ENCODE data around the gene EPN2.

Gene EPN2

DNA sequence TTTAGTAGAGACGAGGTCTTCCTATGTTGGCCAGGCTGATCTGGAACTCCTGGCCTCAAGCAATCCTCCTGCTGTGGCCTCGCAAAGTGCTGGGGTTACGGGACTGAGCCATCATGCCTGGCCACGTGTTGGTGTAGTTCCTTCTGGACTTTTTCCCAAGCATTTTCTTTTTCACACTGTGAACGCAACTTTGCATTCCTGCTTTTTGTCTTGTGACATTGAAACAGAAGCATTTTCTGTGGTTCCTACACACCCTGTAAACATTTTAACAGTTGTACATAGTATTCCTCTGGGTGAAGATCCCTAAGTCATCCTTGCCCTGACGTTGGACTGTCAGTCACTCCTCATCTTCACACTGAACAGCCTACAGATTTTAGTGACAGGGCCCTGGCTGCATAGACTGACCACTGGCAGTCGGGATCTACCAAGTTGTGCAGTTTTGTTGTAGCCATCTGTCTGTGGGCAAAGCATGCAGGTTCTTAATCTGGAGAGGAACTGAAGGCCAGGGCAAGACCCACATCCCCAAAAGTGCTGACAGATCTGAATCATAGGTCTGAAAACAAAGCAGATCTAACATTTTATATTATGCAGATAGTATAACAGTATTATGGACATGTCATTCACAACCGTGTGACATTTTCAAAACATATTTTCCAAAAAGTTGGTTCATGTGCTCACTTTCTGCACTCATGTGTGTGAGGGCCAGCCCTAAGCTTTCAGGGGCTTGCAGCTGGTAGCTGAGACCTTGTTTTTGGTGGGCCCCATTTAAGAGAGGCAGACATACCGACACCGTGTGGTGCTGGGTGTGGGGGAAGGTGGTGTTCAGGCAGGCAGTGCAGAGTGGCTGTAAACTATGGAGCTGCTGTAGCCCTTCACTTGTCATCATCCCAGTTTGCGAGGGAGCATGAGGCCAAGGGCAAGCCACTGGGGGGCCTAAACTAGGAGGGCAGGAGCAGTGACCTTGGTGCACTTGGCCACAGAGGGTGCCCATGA, 59.9 kb downstream of the EPN2 start:
- DNase-seq: no peak

DNA sequence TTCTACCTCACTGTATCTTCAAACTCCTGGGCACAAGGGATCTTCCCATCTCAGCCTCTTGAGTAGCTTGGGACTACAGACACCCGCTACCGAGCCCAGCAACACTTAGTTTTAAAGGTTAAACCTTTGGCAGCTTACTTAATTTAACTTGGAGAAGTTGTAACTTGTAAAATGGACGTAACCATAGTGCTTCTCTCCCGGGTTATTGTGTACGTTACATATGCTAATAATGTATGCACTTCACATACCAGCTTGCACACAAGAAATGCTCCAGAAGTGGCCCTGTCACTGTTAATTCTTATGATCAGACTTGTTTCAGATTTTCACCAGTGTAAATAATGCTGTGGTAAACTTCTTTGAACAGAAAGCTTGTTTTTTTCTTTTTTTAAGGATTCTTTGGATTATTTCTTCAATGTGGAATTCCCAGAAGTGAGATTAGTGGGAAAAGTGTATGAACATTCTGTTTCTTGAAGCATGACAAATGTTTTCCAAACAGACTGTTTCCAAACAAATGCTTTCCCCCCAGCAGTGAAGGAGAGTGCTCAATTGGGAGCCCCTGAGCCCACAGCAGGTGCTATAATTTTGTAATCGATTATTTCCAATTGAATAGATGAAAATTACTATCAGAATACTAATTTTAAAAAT, 61.5 kb downstream of the EPN2 start:
- DNase-seq: no peak

DNA sequence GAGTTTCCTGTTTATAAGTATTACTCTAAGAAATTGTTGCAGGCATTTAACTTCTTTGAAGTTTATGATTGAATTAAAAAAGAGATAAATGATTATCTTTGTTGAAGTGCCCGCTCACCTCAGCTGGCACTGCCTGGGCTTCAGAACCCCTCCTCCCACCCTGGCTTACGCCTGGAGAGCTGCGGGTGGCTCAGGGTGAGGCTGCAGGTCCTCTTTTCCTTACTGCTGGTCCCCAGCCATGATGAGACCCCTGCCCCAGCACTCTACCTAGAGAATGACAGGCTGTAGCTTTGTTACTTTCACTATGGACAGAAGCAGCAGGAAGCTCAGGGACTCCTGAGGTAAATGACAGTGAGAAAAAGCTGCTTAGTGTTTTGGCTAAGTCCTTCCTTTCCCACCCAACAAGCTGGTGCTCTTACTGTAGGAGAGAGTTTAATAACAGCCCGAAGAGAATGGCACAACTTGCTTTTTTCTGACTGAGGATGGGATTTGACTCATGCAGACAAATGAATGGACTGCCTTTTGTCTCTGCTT, 62.1 kb downstream of the EPN2 start:
- DNase-seq: no peak

DNA sequence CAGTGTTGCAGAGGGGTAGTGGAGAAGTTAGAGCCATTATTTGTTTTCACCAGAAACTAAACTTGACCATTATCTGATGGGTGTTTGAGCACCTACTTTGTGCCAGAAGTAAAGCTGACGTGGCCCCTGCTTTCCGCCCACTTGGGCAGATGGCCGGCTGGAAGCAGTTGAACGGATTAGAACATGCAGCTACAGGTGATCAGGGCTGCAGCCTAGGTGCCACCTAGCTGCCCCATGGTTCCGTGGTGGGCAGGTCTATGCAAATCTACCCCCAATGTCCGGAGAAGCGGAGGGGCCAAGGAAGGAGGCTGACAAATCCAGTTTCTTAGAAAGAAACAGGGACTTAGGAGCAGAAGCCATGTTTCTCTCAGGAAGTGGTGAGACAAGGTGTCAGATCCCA, 62.7 kb downstream of the EPN2 start:
- no peak for DNase-seq

DNA sequence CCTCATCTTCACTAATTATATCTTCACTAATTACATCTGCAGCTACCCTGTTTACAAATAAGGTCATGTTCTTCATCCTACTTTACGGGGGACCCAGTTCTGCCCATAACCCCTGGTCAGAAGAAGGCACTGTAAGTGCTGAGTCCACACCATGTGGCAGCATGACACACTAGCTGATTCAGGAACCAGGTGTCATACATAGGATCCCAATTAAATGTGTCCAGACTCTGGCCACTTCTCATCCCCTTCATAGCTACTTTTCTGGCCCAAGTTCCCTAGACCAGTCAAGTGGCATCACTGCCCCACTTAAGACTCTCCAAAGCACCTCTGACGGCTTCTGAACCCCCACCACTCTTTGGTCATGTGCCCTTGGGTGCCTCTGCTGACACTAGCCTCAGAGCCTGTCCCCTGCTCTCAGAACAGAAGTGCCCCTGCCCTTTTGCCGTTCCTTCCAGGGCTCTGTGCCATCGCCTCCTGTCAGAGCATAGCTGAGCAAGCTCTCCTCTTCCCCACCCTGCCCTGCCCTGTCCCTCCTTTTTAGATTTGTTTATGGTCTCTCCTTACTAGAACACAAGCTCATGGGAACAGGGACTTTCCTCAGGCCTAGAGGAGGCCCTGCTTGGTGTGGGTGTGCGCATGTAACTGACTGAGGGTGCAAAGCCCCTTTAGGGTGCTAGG, 64.2 kb downstream of the EPN2 start:
- DNase-seq: no peak

DNA sequence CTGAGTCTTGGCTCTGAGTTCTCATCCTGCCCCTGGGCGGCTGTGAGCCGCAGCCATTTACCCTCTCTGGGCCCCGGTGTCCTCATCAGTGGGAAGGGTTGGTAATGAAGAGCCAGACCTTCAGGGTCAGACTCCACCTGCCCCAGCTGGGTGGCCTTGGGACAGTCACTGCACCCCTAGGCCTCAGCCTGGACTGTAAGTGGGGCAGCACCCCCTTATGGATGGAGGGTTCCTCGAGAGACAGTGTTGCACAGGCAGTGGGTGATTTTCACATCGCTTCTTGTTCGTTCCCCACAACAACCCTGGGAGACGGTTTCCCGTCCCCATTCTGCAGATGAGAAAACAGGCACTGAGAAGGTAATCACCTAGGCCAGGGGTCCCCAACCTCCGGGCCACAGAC, 64.8 kb downstream of the EPN2 start:
- no peak for DNase-seq

DNA sequence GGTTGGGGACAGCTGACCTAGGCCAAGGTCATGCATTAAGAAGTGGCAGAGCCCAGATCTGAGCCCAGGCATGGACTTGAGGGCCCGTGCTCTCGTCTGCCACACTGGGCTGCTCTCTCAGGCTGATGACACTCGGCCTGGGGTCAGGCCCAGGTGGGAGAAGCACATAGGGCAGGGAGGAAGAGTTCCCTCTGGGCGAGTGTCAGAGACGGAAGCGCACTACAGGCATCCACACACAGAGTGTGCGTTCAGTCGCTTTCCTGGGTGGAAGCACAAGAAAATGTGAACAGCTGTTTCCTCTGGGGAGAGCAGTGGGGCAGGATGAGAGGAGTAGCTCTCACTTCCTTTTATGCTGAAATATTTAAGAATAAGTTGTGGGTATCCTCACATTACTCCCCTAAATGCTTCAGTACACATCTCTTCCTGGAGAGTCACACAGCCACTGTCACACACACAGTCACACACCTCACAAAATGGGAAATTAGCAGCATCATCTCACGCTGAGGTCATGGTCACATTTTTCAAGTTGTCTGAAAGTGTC, 65.7 kb downstream of the EPN2 start:
- no peak for DNase-seq

DNA sequence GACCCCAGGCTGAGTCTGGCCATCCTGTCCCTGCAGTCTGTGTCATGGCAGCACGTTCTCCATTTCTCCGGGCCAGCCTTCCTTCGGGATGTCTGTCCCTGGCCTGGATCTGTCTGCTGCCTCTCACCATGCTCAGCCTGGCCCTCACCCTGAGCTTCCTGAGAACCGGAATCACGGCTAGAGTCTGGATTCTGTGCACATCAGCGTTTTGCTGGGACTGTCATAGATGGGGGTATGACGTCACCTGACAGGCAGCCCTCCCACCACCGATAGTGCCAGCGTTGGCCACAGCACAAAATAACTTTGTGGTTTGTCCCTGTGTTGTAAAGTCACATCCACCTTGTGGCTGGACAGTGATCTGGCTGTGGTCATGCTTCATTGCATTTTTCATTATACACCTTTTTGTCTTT, 66.2 kb downstream of the EPN2 start:
- no peak for DNase-seq

DNA sequence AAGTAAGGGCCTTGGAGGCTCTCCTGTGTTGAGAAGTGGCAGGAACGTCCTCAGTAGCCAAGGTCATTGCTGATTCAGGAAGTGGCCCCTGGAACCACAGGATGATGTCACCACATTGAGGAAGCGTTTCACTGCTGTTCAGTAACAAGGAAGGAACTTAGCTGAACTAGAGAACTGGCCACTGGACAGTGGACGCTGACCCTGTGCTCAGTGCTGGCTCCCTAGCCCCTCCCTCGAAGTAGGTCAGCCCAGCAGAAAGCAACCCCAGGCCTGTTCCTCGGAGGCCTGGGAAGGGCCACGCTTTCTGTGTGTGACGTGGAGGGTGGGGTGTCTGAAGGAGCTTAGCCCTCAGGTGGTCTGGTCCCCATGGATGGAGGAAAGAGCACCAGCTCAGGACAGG, 67.0 kb downstream of the EPN2 start:
- DNase-seq: peak; percentile 73

DNA sequence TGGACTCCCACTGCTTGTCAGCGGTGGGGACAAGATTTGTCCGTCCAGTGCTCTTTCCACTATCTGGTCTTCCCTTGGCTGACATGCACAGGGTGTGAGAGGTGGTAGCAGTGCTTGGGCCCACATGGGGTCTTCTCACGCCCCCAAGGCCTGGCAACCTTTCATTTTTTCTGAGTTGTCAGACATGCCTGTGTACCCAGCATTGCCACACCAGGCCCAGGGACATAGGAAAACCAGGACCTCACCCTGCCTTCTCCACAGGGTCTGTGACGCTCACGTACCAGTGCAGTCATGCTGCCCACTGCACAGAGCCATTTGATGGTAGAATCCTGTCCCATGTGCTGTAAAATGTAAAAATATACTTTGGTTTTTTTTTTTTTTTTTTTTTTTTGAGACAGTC, 67.6 kb downstream of the EPN2 start:
- no peak for DNase-seq

DNA sequence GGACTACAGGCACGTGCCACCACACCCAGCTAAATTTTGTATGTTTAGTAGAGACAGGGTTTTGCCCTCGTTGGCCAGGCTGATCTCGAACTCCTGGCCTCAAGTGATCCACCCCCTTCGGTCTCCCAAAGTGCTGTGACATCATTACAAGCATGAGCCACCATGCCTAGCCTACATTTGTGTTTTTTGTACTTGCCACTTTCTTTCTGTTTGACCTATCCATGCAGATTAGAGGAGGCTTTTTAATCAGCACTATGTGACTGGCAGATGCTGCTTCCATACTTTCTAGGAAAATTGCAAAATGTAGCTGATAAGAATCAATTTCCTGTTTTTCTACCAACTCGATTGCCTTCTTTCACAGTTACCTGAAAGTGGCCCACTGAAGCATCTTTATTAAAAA, 68.1 kb downstream of the EPN2 start:
- peak; percentile 52 for DNase-seq

DNA sequence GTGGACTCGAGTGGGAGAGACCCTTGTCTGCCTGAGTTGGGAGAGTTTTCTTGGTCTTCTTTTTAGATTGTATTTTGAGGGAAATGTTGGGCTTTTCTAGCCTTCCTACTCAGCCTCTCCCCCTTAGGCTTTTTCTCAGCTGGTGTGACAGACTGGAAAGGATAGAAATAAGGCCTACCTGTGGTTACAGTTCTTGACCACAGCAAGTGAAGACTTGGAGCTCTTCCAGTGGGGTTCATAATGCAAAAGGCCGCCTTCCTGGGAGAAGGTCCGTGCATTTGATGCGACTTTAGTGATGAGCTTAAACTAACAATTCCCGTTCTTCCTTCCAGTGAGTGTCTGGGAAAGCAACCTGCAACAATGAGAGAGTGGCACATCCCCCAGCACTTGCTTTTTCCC, 68.6 kb downstream of the EPN2 start:
- DNase-seq: no peak

DNA sequence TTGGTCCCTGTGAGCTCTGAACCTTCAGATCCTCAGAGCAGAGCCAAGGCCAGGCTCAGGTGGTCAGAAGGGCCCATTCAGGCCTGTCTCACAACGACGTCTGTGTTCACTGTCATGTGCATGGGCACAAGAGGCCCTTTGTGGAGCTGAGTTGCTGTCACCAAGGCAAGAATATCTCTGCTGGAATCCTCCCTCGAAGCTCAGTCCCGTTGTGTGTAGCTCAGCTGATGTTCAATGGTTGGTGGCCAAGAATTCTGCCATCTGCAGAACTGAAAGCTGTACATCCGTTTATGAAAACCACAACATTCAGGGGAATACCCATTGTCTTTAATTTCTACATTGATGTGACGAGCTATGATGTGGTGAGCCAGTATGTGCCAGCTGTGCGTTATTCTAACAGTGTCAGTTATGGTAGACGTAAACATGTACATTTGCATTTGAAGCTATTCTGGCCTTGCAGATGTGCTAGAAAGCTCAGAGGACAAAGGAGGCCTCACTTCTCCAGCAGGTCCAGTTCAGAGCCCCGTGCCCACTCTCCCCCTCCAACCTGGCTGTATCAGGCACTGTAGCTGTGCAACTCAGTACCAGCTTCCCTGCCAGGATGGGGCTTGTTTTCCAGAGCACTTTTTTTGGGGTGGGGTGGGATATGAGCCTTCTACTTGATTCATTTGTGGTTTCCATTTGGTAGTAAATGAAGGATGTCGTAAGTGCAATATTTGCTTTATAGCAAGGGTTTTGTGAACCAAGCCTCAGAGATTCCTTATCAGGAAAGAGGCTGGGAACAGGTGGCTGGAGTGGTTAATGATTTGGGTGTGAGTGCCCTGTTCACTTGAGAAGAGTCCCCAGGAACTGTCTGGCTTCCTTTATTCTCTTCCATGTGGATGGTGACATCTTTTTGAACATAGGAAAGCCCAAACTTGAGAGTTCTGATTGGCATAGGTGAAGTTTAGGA, 69.3 kb downstream of the EPN2 start:
- peak; percentile 46 for DNase-seq

DNA sequence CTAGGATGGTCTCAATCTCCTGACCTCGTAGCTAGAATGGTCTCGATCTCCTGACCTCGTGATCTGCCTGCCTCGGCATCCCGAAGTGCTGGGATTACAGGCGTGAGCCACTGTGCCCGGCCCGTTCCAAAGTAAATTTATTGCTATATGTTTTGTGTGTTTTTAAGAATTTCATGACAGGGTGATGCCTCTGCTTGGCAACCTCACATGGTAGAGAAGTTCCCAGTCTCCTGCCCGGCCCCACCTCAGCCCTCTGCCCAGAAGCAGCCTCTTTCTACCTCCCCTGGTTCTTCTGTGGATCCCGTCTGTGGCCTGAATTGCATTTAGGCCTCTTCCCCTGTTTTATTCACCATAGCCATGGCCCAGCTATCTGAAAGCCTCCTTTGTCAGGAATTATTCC, 70.4 kb downstream of the EPN2 start:
- DNase-seq: no peak

DNA sequence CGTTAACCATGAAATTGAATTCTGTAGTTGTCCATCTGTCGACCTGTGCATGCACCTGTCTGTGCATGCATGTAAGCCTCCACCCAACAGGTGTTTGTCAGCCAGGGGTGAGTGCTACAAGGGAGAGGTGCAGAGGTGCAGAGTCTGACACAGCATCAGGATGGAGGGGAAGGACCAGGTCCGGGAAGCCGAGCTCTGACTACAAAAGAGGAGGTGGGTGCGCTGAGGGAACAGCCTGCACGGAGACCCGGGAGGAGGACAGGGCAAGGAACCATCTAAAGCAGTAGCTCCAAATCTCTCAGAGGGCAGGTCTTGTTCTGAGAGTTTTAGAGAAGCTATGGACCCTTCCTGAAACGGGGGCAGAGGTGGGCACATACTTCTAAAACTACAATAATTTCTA, 71.2 kb downstream of the EPN2 start:
- no peak for DNase-seq

DNA sequence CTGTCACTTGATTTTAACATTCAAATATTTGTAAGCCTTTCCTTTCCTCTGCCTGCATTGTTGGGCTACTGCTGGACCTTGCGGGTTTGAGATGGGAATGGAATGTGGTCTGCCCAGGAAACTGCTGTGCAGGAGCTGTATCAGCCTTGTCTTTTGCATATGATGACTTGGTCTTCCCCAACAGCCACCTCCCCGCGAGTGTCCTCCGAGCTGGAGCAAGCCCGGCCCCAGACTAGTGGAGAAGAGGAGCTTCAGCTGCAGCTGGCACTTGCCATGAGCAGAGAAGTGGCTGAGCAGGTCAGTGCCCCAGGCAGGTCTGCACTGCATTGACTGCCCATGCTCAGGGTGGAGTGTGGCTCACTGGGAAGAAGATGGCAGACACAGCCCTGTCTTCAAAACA, 72.5 kb downstream of the EPN2 start:
- no peak for DNase-seq

DNA sequence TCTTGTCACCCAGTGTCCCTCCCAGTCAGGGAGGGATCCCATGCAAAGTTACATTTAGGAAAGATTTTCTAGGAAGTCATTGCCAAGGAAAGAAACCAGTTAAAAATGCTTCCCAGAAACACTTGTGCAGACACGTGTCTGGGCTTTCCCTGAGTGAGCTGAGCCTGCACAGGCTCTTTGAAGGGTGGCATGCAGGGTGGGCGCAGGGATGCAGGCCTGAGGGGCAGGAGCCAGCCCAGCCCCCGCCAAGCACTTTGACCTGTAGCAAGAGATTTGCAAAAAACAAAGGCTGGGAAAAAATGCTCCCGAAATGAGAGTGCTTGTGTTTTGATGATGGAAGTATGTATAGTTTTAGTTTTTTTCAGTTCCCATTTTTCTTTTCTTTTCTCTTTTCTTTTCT, 73.0 kb downstream of the EPN2 start:
- DNase-seq: no peak

DNA sequence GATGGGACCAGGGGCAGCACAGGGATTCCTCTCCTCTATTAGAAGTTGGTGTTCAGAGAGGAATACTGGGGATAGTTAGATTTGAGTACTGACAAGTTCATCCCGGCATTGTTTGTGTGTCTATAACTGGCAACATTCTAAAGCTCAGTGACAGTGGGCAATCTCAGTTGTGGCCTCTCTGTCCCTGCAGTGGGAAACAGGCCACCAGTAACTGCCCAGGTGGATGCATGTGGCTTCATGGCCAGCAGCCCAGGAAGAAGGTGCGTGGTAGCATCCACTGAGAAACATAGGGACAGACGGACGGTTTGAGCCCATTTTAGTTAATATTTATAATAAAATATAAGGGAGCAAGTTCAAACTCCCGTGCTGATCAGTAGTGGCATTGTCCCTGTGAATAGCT, 73.8 kb downstream of the EPN2 start:
- no peak for DNase-seq

DNA sequence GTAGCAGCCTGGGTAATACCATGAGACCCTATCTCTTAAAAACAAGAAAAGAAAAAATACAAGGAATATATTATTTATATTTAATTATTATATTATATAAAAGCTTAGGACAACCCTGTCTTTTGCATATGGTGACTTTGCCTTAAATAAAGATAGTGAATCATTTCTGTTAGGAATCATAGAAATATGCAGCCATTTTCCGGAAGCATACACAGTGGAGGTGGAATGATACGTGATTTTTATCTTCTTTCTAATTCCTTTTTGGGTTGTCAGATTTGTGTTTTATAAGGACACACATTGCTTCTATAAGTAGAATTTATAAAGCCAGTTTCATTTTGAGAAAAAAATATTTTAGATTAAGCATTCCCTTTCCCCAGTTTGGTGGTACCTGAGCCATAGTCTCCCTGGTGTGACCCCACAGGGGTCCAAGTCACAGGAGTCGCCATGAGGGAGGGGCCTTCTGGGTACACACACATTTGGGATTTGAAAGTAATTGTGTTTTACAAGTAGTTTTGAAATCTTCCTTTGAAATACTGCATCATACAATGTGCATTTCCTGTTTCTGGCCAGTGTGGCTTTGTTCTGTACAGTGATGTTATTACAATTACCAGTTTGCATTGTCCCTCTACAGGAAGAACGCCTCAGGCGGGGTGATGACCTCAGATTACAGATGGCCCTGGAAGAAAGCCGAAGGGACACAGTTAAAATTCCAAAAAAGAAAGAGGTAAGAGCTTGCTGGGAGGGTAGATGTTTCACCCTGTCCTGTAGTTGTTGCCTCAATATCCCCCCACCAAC, 74.5 kb downstream of the EPN2 start:
- peak; percentile 43 for DNase-seq

DNA sequence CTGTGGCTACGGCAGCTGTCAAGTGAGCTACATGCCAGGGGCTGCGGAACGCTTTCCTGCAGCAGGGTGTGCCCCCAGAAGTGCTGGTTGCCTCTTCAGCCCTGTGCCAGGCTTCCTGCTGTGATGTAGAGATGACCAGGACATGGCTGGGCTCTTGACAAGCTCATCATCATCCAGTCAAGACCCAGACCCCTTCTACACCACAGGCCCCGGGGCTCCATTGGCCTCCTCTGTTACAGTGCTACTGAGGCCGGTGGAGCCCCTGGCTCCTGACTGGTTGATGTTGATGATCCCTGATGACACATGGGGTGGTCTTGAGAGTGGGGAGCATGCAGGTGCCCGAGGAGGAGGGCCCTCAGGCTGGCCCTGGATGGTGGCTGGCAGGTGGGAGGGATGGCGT, 75.2 kb downstream of the EPN2 start:
- DNase-seq: no peak

DNA sequence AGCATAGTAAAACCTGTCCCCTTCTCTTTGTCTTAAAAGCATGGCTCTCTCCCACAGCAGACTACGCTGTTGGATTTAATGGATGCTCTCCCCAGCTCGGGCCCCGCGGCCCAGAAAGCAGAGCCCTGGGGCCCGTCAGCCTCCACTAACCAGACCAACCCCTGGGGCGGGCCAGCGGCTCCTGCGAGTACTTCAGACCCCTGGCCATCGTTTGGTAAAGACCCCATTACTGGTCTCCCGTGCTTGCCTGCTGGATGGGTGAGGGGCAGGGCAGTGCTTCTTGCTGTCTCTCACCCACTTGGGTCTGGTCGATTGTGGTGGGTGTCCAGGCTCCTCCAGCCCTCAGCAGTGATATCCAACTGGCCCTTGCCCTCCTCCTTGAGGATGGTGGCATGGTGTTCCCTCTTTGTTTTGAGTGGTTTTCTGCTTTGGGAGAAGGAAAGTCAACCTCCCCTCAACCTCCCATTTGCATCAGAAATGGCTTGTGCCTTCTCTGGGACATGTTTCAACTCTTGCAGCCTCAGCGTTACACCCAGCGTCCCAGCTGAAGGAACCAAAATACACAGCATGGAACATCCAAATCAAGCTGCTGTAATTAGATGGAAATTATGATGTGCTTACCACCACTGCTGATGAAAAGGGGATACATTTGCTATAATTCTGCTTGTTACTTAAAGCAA, 76.0 kb downstream of the EPN2 start:
- DNase-seq: no peak

All from hematopoietic multipotent progenitor cell treated with erythropoietin and hydrocortisone succinate and interleukin-3 and kit ligand, for 6 days (in vitro differentiated cells).